Activated CD8-positive, alpha-beta T cell treated with anti-CD3 and anti-CD28 coated beads for 36 hours (primary cell): ENCODE data around the gene E2F2. TPM values are rescaled to one million over a fixed set of nuclear protein-coding genes. Genes with fewer than 3 reads are reported as not detected.
"Not testable (repeated sequence)": the region's sequence is repeated elsewhere in the genome, so short reads cannot be mapped to it uniquely, and the experiment has no call there.

Experiments
- ATAC-seq: fragments of 200-7000 bp; cut with Tn5 transposase; one replicate; pipeline ENCODE4 v1.10.0; 2021; ENCODE audit warnings: mild to moderate bottlenecking, moderate library complexity
- CTCF ChIA-PET: fragments of 350-600 bp; sonication (Branson Sonifier 250); formaldehyde crosslinking; loops from one replicate; lab custom pipeline; 2021; ENCODE audit warnings: antibody characterized with exemption; lab: Charles Lee
- POLR2A ChIA-PET: fragments of 350-600 bp; sonication (Branson Sonifier 250); formaldehyde crosslinking; loops from one replicate; lab custom pipeline; 2021; ENCODE audit warnings: antibody characterized with exemption; lab: Charles Lee
- DNase-seq: peaks from one replicate; pipeline ENCODE4 v3.0.0-alpha.2; 2020
- H3K27ac Mint-ChIP-seq: one replicate; pipeline ENCODE4 v1.8.0; 2021; ENCODE audit warnings: mild to moderate bottlenecking, mixed read lengths
- H3K27me3 Mint-ChIP-seq: one replicate; pipeline ENCODE4 v1.8.0; 2021; ENCODE audit warnings: mixed read lengths
- H3K36me3 Mint-ChIP-seq: one replicate; pipeline ENCODE4 v1.8.0; 2021; ENCODE audit warnings: low read depth, mixed read lengths
- H3K4me1 Mint-ChIP-seq: one replicate; pipeline ENCODE4 v1.8.0; 2021; ENCODE audit warnings: low read depth, mixed read lengths
- H3K4me3 Mint-ChIP-seq: one replicate; pipeline ENCODE4 v1.8.0; 2021; ENCODE audit warnings: mild to moderate bottlenecking, moderate library complexity, mixed read lengths
- H3K9me3 Mint-ChIP-seq: one replicate; pipeline ENCODE4 v1.8.0; 2021; ENCODE audit warnings: mixed read lengths
- CTCF ChIP-seq: fragments of 200-600 bp; IDR thresholded peaks from one replicate; pipeline ENCODE4 v1.8.0; 2022; ENCODE audit warnings: antibody characterized with exemption, mild to moderate bottlenecking
- intact Hi-C: fragments of 100-400 bp; cut with micrococcal nuclease; formaldehyde crosslinking; loops from one replicate; pipeline ENCODE4 v1.10.0; 2022
- total RNA-seq, 2 experiments: library from RNA; stranded (reverse); gene quantifications; one replicate each; pipeline ENCODE4 v1.2.3, GENCODE V29; 2021

Gene E2F2
- total RNA-seq, 2 experiments from 2014 or later = 23.7 to 25.3 TPM

GRCh38 chr1:23514111-23514679 is 16.8 kb downstream of the E2F2 start:
- POLR2A ChIA-PET = interaction anchor here (0.7 to 3.6 kb wide), 3 partner anchors 10 to 126 kb away, joined by 3 to 22 read pairs (median 6); partner anchors contain the start of gene E2F2
- no peaks in the 10 kb centered on the region for H3K27me3 Mint-ChIP-seq

GRCh38 chr1:23509896-23510295 is 21.1 kb downstream of the E2F2 start:
- DNase-seq (no peak), ATAC-seq (no peak)
- Mint-ChIP-seq H3K9me3 (no peaks in the 10 kb centered on the region), H3K4me3 (no peak overlapping the region), H3K4me1 (no peaks in the 10 kb centered on the region), H3K36me3 (peaks cover 47% of the 10 kb centered on the region), H3K27ac (no peak overlapping the region), H3K27me3 (no peaks in the 10 kb centered on the region)
- CTCF ChIA-PET = interaction anchor here (1.1 to 6.0 kb wide), 3 partner anchors 13 to 125 kb away, joined by 3 to 43 read pairs (median 9); no protein-coding TSS in a partner anchor
- TF ChIP-seq CTCF = no peak
- intact Hi-C loops = no loop called here
- POLR2A ChIA-PET = no interaction called here

More at GRCh38 chr1:23514111-23514679, 16.8 kb downstream of the E2F2 start:
- Mint-ChIP-seq H3K27ac (no peak overlapping the region), H3K9me3 (no peaks in the 10 kb centered on the region), H3K4me3 (no peak overlapping the region), H3K36me3 (peaks cover 65% of the 10 kb centered on the region), H3K4me1 (no peaks in the 10 kb centered on the region)
- CTCF ChIA-PET = interaction anchor here (0.7 to 3.3 kb wide), 6 partner anchors 9 to 182 kb away, joined by 3 to 20 read pairs (median 7); partner anchors contain the start of gene ASAP3
- no peak for DNase-seq
- ATAC-seq = no peak
- intact Hi-C loops = no loop called here
- TF ChIP-seq CTCF = no peak

GRCh38 chr1:23506376-23507107 is 24.5 kb downstream of the E2F2 start:
- H3K4me3 Mint-ChIP-seq = no peak overlapping the region
- ChIA-PET CTCF (interaction anchor here (0.6 to 6.0 kb wide), 5 partner anchors 10 to 151 kb away, joined by 3 to 43 read pairs (median 4); no protein-coding TSS in a partner anchor), POLR2A (interaction anchor here (0.9 to 2.1 kb wide), 6 partner anchors 17 to 25 kb away, joined by 3 to 7 read pairs (median 4); no protein-coding TSS in a partner anchor)
- H3K27me3 Mint-ChIP-seq = no peaks in the 10 kb centered on the region
- no peak overlapping the region for H3K27ac Mint-ChIP-seq
- ATAC-seq = no peak
- no peak for DNase-seq
- intact Hi-C loops = no loop called here
- peaks cover 30% of the 10 kb centered on the region for H3K36me3 Mint-ChIP-seq
- no peak for TF ChIP-seq CTCF
- H3K9me3 Mint-ChIP-seq = no peaks in the 10 kb centered on the region
- H3K4me1 Mint-ChIP-seq = no peaks in the 10 kb centered on the region

- no peaks in the 10 kb centered on the region for H3K4me1 Mint-ChIP-seq
- H3K4me3 Mint-ChIP-seq = no peak overlapping the region
- ChIA-PET POLR2A (interaction anchor here (0.9 to 1.7 kb wide), 4 partner anchors 20 to 26 kb away, joined by 3 to 6 read pairs (median 4); no protein-coding TSS in a partner anchor), CTCF (interaction anchor here (0.6 to 6.0 kb wide), 4 partner anchors 9 to 152 kb away, joined by 3 to 43 read pairs (median 6); no protein-coding TSS in a partner anchor)
- intact Hi-C loops = no loop called here
- no peak for TF ChIP-seq CTCF
- no peak for DNase-seq
- no peak overlapping the region for H3K27ac Mint-ChIP-seq
- no peaks in the 10 kb centered on the region for H3K27me3 Mint-ChIP-seq
- ATAC-seq = no peak
- H3K9me3 Mint-ChIP-seq = no peaks in the 10 kb centered on the region
- peaks cover 26% of the 10 kb centered on the region for H3K36me3 Mint-ChIP-seq
Measured at GRCh38 chr1:23505851-23506250, 25.2 kb downstream of the E2F2 start.

- H3K27me3 Mint-ChIP-seq, H3K9me3 Mint-ChIP-seq, H3K4me1 Mint-ChIP-seq, H3K4me3 Mint-ChIP-seq, DNase-seq, ATAC-seq, POLR2A ChIA-PET, H3K27ac Mint-ChIP-seq, intact Hi-C loops: not testable (repeated sequence)
- peaks cover 13% of the 10 kb centered on the region for H3K36me3 Mint-ChIP-seq
- CTCF ChIA-PET = interaction anchor here (6.0 to 11.5 kb wide), 2 partner anchors 7 to 34 kb away, joined by 43 to 268 read pairs; no protein-coding TSS in a partner anchor
Measured at GRCh38 chr1:23504156-23504555, 26.9 kb downstream of the E2F2 start.
